ENCODE measurements around the gene PLIN1.

The PLIN1 gene

DNA sequence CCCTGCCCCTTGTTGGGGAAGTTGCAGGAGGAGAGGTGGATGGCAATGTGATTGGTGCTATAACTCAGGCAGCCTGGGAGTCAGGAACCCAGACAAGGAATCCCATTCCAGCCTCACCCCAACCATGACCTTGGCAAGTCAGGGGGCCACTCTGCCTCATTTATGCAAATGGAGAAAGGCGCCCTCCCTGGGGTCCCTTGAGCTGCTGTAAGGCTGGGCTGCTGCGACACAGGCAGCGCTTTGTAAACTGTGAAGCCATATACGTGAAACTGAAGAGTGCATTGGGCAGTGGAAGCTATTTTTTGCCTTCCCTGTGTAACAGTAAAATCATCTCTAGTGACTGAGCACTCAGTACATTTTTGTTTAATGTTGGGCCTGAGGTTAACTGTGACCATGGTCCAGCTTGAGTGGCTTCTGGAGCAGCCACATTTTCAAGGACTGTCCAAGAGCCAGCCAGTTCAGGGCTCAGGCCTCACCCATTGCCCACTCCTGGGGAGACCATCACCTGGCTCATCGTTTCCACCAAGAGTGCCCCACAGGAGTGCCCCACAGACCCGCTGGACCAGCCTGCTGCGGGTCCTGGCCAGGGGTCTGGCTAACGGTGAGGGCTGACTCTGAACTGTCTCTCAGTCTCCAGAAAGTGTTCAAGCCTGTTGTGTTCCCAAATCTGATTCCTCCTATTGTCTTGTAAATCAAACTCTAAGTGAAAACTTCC, 51.8 kb downstream of the PLIN1 start:
- DNase-seq (ENCODE audit: low read depth) = no peak
- H3K4me3 ChIP-seq (ENCODE audit: low read depth, low read length) = no peak overlapping the region
- TF ChIP-seq, protein P1, sequence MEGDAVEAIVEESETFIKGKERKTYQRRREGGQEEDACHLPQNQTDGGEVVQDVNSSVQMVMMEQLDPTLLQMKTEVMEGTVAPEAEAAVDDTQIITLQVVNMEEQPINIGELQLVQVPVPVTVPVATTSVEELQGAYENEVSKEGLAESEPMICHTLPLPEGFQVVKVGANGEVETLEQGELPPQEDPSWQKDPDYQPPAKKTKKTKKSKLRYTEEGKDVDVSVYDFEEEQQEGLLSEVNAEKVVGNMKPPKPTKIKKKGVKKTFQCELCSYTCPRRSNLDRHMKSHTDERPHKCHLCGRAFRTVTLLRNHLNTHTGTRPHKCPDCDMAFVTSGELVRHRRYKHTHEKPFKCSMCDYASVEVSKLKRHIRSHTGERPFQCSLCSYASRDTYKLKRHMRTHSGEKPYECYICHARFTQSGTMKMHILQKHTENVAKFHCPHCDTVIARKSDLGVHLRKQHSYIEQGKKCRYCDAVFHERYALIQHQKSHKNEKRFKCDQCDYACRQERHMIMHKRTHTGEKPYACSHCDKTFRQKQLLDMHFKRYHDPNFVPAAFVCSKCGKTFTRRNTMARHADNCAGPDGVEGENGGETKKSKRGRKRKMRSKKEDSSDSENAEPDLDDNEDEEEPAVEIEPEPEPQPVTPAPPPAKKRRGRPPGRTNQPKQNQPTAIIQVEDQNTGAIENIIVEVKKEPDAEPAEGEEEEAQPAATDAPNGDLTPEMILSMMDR (IDR thresholded peaks at IDR 0.05; ENCODE audit: low read depth, low read length) = no peak
- TF ChIP-seq, protein P2, sequence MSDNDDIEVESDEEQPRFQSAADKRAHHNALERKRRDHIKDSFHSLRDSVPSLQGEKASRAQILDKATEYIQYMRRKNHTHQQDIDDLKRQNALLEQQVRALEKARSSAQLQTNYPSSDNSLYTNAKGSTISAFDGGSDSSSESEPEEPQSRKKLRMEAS (IDR thresholded peaks at IDR 0.05; ENCODE audit: low read depth, low read length) = no peak
- TF ChIP-seq MYC (IDR thresholded peaks at IDR 0.05; ENCODE audit: low read depth, low read length) = no peak
- TF ChIP-seq POLR2A (IDR thresholded peaks at IDR 0.05; ENCODE audit: extremely low read depth, insufficient read length) = no peak

DNA sequence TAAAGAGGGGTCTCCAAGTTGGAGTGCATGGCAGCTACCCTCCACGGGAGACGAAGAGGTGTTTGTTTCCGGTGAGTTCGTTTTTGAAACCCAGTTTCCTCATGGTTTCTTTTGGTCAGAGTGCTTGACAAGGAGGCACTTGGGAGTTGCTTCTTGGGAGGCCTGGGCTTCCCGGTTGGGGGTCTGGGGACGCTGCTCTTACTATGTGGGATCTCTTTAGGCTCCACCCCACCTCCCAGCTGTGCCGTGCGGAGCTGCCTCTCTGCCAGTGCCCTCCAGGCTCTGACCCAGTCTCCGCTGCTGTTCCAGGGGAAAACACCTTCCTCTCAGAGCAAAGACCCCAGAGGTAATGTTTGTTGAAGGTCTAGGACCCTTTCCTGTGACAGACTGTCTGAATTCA, 53.5 kb downstream of the PLIN1 start:
- TF ChIP-seq MYC (IDR thresholded peaks at IDR 0.05; ENCODE audit: low read depth, low read length) (no peak), POLR2A (IDR thresholded peaks at IDR 0.05; ENCODE audit: extremely low read depth, insufficient read length) (peak; percentile 2)
- TF ChIP-seq, protein P1 (IDR thresholded peaks at IDR 0.05; ENCODE audit: low read depth, low read length) = no peak
- TF ChIP-seq, protein P2 (IDR thresholded peaks at IDR 0.05; ENCODE audit: low read depth, low read length) = no peak
- no peak for DNase-seq (ENCODE audit: low read depth)
- H3K4me3 ChIP-seq (ENCODE audit: low read depth, low read length) = no peak overlapping the region

DNA sequence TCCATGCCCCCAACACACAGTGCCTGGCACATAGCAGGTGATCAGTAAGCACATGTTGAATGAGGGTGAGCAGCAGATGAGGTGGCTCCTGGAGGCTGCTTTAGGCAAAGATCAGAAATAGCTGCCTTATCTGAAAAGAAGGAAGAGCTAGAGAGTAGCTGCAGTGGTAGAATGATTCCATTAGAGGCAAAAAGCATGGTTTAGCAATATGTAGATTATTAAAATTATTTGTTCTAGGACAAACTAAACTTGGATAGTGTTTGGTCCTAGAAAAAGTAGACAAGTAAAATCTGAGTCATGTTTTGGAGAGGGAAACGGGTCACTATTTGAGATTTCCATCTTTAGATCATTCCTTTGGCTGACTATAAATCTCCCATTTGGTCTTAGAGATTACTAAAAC, 56.0 kb downstream of the PLIN1 start:
- H3K4me3 ChIP-seq (ENCODE audit: low read depth, low read length) = no peak overlapping the region
- DNase-seq (ENCODE audit: low read depth) = no peak
- TF ChIP-seq POLR2A (IDR thresholded peaks at IDR 0.05; ENCODE audit: extremely low read depth, insufficient read length) = no peak
- no peak for TF ChIP-seq MYC (IDR thresholded peaks at IDR 0.05; ENCODE audit: low read depth, low read length)
- TF ChIP-seq, protein P2 (IDR thresholded peaks at IDR 0.05; ENCODE audit: low read depth, low read length) = no peak
- TF ChIP-seq, protein P1 (IDR thresholded peaks at IDR 0.05; ENCODE audit: low read depth, low read length) = no peak

DNA sequence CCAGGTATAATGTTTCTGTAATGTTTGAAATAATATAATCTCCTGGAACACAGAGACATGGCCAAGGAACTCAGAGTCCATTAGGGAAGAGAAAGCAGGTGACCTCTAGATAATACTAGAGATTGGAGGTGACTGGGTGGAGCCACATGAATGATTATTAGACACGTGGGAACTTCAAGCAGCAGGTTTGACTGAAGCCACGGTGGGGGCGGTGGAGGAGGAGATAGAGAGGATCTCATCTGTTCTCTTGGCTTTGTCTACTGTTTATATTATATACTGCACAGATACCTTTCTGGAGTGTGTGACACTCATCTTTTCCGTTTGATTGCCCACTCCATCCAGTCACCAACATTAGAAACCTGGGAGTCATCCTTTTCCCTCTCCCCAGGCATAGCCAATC, 57.6 kb downstream of the PLIN1 start:
- DNase-seq (ENCODE audit: low read depth) = no peak
- no peak overlapping the region for H3K4me3 ChIP-seq (ENCODE audit: low read depth, low read length)
- TF ChIP-seq MYC (IDR thresholded peaks at IDR 0.05; ENCODE audit: low read depth, low read length) (no peak), POLR2A (IDR thresholded peaks at IDR 0.05; ENCODE audit: extremely low read depth, insufficient read length) (no peak)
- TF ChIP-seq, protein P1 (IDR thresholded peaks at IDR 0.05; ENCODE audit: low read depth, low read length) = no peak
- TF ChIP-seq, protein P2 (IDR thresholded peaks at IDR 0.05; ENCODE audit: low read depth, low read length) = no peak

DNA sequence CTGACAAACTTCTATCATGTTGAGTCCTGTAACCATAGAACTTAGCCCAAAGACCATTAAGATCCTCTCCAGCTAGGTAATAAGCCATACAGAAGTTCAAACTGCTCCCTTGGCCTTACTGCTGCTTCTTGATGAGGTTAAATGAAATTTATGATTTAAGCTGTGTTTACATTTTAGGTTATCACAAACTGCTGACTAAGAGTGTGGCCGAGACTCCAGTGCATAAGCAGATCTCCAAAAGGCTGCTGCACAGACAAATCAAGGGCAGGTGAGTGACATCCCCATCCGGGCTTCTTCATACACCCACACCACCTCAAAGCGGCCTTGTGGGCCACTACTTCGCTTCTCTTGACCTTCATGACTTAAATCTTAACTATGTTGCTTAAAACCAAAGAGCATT, 62.9 kb downstream of the PLIN1 start:
- H3K4me3 ChIP-seq (ENCODE audit: low read depth, low read length) = no peak overlapping the region
- TF ChIP-seq POLR2A (IDR thresholded peaks at IDR 0.05; ENCODE audit: extremely low read depth, insufficient read length) (no peak), MYC (IDR thresholded peaks at IDR 0.05; ENCODE audit: low read depth, low read length) (no peak)
- TF ChIP-seq, protein P1 (IDR thresholded peaks at IDR 0.05; ENCODE audit: low read depth, low read length) = no peak
- TF ChIP-seq, protein P2 (IDR thresholded peaks at IDR 0.05; ENCODE audit: low read depth, low read length) = no peak
- no peak for DNase-seq (ENCODE audit: low read depth)
